SKM-1 (cell line): ENCODE results near the gene RCAN2.
A peak's percentile ranks its signal among the peaks of the same experiment; 100 is the strongest.
"Not testable (repeated sequence)": the region's sequence is repeated elsewhere in the genome, so short reads cannot be mapped to it uniquely, and the experiment has no call there.

ENCODE experiments used
- DNase-seq: peaks from one replicate; lab custom pipeline; 2025; ENCODE audit not compliant: unreplicated experiment; lab: John Stamatoyannopoulos, UW

RCAN2 gene

GRCh38 chr6:46440641-46441040 is 50.6 kb downstream of the RCAN2 start:
- no peak for DNase-seq

- no peak for DNase-seq
Measured at GRCh38 chr6:46440141-46440540, 51.1 kb downstream of the RCAN2 start.

DNA sequence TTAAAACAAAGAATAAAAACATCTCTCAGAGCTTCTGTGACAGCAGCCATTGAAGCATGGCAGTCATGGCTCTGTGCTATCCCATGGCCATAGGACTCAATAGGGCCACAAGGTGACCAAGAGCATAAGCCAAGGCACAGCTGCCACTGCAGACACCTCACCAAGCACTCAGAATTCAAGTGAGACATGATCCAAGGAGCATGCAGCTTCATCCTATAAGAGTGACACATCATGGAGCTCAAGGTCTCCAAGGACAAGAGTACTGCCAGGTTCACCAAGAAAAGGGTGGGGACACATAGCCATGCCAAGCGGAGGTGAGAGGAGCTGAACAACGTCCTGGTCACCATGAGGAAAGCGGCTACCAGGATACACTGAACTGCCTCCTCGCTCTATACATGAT is 53.0 kb downstream of the RCAN2 start:
- DNase-seq, result no peak

DNA sequence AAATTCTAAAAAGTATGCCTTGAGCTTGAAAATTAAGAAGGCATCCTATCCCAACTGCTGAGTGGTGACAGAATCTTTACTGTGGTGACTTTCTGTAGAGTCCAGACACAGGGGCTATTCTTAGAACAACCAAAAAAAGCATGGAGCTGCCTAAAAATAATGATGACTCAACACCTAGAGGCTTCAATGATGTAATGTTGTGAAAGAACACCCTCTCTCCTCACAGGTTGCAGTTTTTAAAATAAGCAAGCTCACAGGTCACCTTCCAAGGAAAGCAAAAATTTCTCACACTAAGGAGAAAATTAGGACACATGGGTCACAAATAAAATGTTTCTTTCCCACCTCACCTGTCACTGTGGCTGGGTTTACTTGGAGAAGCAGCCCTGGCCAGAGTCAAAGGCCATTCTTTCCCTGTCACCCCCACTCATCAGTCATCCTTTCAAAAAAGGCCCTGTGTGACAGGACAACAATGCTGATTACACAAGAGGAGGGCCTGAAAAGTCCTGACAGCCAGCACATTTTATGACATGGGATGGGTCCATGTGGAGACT is 53.5 kb downstream of the RCAN2 start:
- DNase-seq, result peak; percentile 5

- DNase-seq, result no peak
Measured at GRCh38 chr6:46422619-46423018, 68.6 kb downstream of the RCAN2 start.

DNA sequence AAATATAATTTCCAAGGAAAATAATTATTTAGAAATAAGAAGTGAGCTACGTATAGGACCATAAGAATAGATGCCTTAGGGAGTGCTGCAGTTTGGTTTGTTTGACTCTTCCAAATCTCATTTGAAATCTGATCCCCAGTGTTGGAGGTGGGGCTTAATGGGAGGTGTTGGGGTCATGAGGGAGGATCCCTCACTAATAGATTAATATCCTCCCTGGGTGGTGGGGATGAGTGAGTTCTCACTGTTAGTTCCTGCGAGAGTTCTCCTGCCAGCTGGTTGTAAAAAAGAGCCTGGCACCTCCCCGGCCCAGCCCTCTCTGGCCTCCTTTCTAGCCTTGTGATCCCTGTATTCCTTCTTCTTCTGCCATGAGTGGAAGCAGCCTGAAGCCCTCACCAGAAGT is 69.3 kb downstream of the RCAN2 start:
- no peak for DNase-seq

- peak; percentile 34 for DNase-seq
Measured at GRCh38 chr6:46420921-46421638, 70.2 kb downstream of the RCAN2 start.

GRCh38 chr6:46419576-46420002 is 71.7 kb downstream of the RCAN2 start:
- DNase-seq, result peak; percentile 14

- no peak for DNase-seq
Measured at GRCh38 chr6:46414398-46414797, 76.9 kb downstream of the RCAN2 start.

DNA sequence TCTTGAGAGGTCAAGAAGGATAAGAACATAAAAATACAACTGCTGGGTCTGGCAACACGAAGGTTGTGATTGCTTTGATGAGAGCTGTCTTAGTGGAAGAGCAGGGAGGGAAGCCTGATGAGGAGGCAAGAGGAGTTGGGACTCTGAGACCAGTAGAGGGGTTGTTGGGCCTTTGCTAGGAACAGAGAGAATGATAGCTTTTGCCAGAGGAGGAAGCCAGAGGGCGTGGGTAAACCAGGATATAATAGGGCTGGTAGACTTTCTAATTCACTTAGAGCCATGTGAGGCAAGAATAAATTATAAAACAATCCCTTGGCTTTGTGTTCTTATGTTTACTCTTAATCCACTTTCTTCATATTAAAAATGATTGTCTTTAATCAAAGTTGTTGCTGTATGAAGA is 78.6 kb downstream of the RCAN2 start:
- peak; percentile 46 for DNase-seq

- no peak for DNase-seq
Measured at GRCh38 chr6:46411456-46412197, 79.6 kb downstream of the RCAN2 start.

- peak; percentile 67 for DNase-seq
Measured at GRCh38 chr6:46410334-46410953, 80.8 kb downstream of the RCAN2 start.

DNA sequence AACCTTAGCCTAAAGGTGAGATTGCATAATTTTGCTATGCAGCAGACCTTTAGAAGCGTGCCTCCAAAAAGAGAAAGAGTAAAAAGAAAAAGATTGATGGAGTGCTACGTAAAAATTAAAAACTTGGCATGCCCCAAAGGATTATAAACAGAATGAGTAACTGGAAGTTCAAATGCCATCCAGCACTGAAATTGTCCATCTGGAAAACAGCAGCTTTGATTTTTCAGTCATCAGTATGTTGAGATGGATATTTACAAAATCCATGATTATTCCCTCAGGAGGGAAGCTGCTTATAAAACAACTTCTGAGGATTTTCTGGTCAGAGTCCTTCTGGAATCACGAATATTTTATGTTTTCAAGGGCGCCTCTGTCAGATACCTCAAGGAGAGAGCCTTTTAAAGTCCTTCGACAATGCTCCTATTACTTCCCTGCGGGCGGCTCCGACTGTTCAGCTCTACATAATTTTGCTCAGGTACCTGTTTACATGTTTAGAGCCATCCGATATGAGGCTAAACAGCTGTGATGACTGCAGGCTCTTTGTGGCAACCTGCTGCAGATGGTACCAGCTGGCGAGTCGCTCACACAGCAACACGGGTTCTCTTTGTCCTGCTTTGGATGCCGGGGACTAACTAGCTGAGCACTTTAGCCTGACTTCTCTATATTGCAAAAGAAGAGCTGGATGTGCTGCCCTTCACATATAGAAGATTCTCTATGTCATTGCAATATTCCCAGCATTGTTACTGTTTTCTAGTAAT is 83.3 kb downstream of the RCAN2 start:
- no peak for DNase-seq

DNA sequence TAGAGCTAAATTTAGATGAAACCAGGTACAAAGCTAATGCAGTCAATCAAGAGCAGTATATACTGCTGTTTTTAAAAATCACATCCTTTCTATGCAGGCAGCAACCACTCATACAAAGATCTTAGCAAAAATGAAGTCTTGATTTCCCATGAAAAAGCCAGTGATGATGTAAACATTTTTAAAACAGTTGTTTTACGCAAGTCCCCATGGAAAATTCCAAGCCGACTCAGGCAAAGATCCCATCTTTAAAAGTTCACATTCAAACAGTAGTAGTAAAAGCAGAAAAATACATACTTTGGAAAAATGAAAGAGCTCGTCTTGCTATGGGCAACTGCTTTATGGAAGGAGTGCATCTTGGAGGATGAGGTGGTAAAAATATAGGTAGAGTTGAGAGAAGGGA is 84.0 kb downstream of the RCAN2 start:
- DNase-seq, result no peak

GRCh38 chr6:46405620-46406180 is 85.5 kb downstream of the RCAN2 start:
- DNase-seq, result not testable (repeated sequence)

GRCh38 chr6:46400898-46401297 is 90.4 kb downstream of the RCAN2 start:
- DNase-seq, result no peak

- DNase-seq, result no peak
Measured at GRCh38 chr6:46395530-46395929, 95.7 kb downstream of the RCAN2 start.

GRCh38 chr6:46393940-46394337 is 97.3 kb downstream of the RCAN2 start:
- no peak for DNase-seq

- no peak for DNase-seq
Measured at GRCh38 chr6:46393161-46393939, 97.9 kb downstream of the RCAN2 start.

DNA sequence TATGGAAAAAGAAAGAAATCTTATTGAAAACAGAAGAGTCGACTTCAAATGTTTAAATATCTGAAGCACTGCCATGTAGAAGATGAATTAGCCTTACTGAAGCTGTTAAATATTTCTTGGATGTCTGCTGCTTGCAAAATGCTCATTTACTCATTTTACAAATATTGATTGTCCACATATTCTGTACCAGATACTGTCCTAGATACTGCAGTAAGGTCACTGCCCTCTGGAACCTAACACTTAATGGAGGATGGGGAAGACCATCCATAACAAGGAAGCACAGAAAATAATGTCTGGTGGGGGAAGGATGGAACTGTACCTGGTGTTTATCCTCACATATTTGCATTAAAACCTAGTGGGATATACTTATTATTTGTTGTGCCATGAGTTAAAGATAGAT is 99.0 kb downstream of the RCAN2 start:
- no peak for DNase-seq
